ENCODE data around the gene IRS2. TPM values are rescaled to one million over a fixed set of nuclear protein-coding genes. Genes with fewer than 3 reads are reported as not detected.

IRS2 gene
- total and polyA plus RNA-seq, 2 of the 8 experiments (the other 6 are each of a cell fraction or from before 2014, with no cell fraction given): 2.6 to 17.0 TPM

GRCh38 chr13:109770436-109770835 lies 15.9 kb downstream of the IRS2 start (continued):
- TF ChIP-seq CHD7 (IDR thresholded peaks at IDR 0.05; ENCODE audit: insufficient replicate concordance, low read length): no peak
- TF ChIP-seq SIRT6 (IDR thresholded peaks at IDR 0.05; ENCODE audit: low read length): no peak
- no peak for TF ChIP-seq FOSL1 (IDR thresholded peaks at IDR 0.05; ENCODE audit: insufficient read depth, low read depth, low read length)
- TF ChIP-seq YY1 (IDR thresholded peaks at IDR 0.05; ENCODE audit: low read depth, low read length): no peak
- no peak for TF ChIP-seq KDM1A (IDR thresholded peaks at IDR 0.05; ENCODE audit: borderline replicate concordance, low read length)
- no peak for TF ChIP-seq CEBPB (IDR thresholded peaks at IDR 0.05; ENCODE audit: low read depth, low read length)

All from H1 (cell line).